SK-N-MC (cell line): ENCODE measurements around the gene EIF4EBP3.
A peak's percentile ranks its signal among the peaks of the same experiment; 100 is the strongest.

Source experiments
- DNase-seq: peaks from one replicate; pipeline ENCODE4 v3.0.0-alpha.2; 2011; ENCODE audit warnings: low read depth, low spot score
- H3K27ac ChIP-seq: fragments of 200-600 bp; sonication (generic); 2 replicates; pipeline ENCODE4 v1.5.1; 2016; ENCODE audit warnings: mixed run types
- H3K36me3 ChIP-seq: fragments of 200-600 bp; sonication (generic); 2 replicates; pipeline ENCODE4 v1.6.1; 2017; ENCODE audit warnings: antibody characterized with exemption, low read length, mixed read lengths; ENCODE audit not compliant: insufficient read depth
- H3K4me3 ChIP-seq: fragments of 200-600 bp; sonication (generic); 2 replicates; pipeline ENCODE4 v1.5.1; 2016
- H3K9ac ChIP-seq: fragments of 200-600 bp; sonication (generic); 2 replicates; pipeline ENCODE4 v1.8.0; 2017; ENCODE audit warnings: mixed run types, mixed read lengths; ENCODE audit not compliant: insufficient read length
- H3K9me3 ChIP-seq: fragments of 200-600 bp; sonication (generic); 2 replicates; pipeline ENCODE4 v1.6.1; 2017; ENCODE audit warnings: low read depth, mild to moderate bottlenecking, antibody characterized with exemption, low read length, moderate library complexity, mixed read lengths
- EZH2 ChIP-seq: fragments of 200-600 bp; sonication (generic); IDR thresholded peaks from one replicate; pipeline ENCODE4 v1.6.1; 2017; ENCODE audit warnings: antibody characterized with exemption
- FOXP2 ChIP-seq: optimal IDR thresholded peaks from 2 replicates; pipeline ENCODE3; 2011; ENCODE audit warnings: mild to moderate bottlenecking, moderate library complexity; ENCODE audit not compliant: insufficient read depth; ENCODE audit errors: extremely low read length, control extremely low read depth
- POLR2AphosphoS5 ChIP-seq: IDR thresholded peaks from 2 replicates; pipeline ENCODE4 v1.6.1; 2012; ENCODE audit warnings: mild to moderate bottlenecking, low read depth, low read length, borderline replicate concordance

Gene EIF4EBP3

DNA sequence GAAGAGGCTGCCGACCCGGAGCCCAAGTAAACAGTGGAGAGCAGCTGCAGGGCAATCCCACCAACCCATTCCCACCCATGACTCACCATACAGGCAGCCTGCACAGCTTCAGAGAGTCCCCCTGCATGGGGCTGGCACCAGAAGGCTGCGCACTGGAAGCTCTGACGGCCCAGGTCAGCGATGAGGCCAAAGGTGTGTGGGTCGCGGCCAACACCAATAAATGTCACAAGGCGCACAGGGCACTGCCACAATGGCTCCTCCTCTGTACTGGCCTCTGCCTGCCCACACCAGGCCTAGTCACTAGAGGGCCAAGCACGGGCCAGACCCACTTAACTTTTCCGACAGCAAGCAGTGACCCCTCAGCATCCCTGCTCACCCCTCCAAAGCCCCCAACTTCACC lies 12.8 kb downstream of the EIF4EBP3 start:
- DNase-seq = no peak
- TF ChIP-seq POLR2AphosphoS5 = no peak
- no peak for TF ChIP-seq EZH2
- TF ChIP-seq FOXP2 = no peak

DNA sequence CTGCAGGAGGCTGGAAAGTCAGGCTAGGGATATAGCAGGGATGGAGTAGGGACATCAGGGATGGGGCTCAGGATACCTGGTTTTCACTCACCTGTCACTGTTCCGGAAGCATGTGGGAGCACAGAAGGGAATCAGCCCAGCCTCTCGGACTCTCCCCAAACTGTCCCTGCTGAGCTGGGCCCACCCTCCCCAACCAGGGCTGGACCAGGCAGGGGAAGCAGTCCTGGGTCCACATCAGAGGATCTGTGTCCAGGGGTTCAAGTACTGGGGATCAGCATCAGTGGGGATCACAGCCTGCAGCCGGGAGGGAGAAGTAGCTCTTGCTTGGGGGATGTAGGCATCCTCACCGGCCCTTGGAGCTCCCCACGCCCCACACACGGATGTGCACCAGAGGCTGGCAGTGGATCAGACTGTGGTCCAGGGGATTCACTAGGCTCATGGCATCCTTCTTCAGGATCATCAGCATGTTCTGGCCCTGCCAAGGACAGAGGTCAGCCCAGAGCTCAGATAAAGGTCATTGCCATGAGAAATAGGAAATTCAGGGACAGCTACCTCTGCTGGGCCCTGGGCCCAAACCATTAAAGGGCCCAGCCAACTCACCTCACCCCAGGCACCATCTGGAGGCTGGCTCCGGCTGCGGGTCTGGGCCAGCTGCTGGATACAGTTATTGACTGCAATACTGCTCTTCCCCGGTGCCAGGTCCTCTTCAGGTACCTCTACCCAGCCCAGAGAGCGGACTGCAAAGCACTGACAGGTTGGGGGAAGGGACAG lies 14.5 kb downstream of the EIF4EBP3 start:
- H3K9me3 ChIP-seq = no peaks in the 10 kb centered on the region
- DNase-seq = no peak
- H3K36me3 ChIP-seq = peaks cover 7% of the 10 kb centered on the region; the same call in 1 of the 2 replicates
- no peak for TF ChIP-seq EZH2
- H3K27ac ChIP-seq = no peak overlapping the region
- no peak overlapping the region for H3K4me3 ChIP-seq
- H3K9ac ChIP-seq = no peak overlapping the region

More for the DNA sequence above, 12.8 kb downstream of the EIF4EBP3 start:
- no peaks in the 10 kb centered on the region; the same call in 1 of the 2 replicates for H3K36me3 ChIP-seq
- no peak overlapping the region for H3K27ac ChIP-seq
- no peaks in the 10 kb centered on the region for H3K9me3 ChIP-seq
- H3K4me3 ChIP-seq = no peak overlapping the region
- H3K9ac ChIP-seq = no peak overlapping the region

DNA sequence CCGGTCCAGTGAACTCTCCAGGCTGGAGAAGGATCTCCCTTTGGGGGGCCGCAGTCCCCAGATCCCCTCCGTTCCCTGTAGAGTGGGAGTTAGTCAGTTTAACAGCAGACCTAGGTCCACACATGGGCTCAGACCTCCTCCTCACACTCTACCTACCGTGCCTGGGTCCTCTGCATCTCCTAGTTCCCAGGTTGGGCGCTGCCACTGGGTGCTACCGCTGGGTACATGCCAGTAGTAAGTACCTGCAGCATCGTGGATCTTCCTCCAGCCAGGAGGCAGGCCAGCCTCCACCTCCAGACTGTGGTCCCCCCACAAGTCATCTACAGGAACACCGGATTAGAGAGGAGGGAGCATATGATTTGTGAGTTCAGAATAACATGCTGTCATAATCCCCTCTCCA lies 16.1 kb downstream of the EIF4EBP3 start:
- TF ChIP-seq FOXP2 = no peak
- TF ChIP-seq EZH2 = no peak
- no peak for TF ChIP-seq POLR2AphosphoS5
- Histone ChIP-seq H3K4me3 (peak overlapping the region; percentile 92), H3K9ac (peak overlapping the region; percentile 97), H3K9me3 (no peaks in the 10 kb centered on the region), H3K27ac (0 out of 2 replicates have a peak overlapping the region, but pooled peaks have one; percentile 82), H3K36me3 (peaks cover 20% of the 10 kb centered on the region; the same call in 1 of the 2 replicates)
- DNase-seq = no peak

DNA sequence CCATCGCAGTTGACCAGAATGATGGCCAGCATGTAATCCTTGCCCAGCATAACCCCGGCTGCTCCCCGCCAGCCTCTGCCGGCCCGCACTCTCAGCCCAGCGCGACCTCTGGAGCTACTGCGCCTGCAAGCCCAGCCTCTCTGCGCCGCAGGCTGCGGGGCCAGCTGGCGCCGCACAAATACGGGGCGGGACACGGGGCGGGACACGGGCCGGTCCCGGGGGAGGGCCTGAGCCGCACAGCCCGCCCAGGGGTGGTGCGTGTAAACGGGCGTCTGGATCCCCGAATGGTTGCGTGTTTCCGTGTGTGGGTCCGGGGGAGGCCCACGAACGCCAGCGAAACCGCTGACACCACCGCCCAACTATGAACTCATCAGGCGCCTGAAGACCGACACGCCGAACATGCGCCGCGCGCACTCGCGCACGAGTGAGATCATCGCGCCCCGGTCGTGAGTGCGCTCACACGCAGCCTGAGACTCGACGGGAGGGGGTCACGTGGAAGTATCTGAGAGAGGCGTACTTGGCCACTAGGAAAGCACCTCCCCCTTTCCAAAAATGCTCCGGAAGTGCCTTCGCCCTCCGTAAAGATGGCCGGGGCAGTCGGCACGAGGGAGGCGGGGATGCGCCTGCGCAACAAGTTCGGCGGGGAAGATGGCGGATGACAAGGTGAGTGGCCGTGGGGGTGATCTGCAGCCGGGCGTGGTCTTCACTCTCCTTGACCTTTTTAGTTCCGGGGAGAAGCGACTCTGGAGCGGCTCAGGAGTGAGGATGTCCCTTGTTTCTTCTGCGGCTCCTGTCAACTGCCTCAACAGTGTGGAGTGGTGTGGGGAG lies 16.9 kb downstream of the EIF4EBP3 start, which contains the start of the genes APBB3 and SLC35A4:
APBB3 (minus strand) TSS at position 403 of the 828 bp plus-strand sequence; CDS start at position 50, 353 bp downstream.
SLC35A4 (plus strand) TSS at position 633 of the 828 bp plus-strand sequence. CDS start 2,342 bp downstream, outside the sequence.
- Histone ChIP-seq H3K9ac (peak within 1 kb of the TSS; percentile 97), H3K27ac (peak within 1 kb of the TSS; percentile 82), H3K9me3 (no peaks in the 10 kb centered on the region), H3K36me3 (peaks cover 20% of the 10 kb centered on the region; the same call in 1 of the 2 replicates), H3K4me3 (peak within 1 kb of the TSS; percentile 92)
- peak; percentile 91 for DNase-seq
- TF ChIP-seq FOXP2 = peak; percentile 73
- TF ChIP-seq POLR2AphosphoS5 = peak; percentile 92
- no peak for TF ChIP-seq EZH2

DNA sequence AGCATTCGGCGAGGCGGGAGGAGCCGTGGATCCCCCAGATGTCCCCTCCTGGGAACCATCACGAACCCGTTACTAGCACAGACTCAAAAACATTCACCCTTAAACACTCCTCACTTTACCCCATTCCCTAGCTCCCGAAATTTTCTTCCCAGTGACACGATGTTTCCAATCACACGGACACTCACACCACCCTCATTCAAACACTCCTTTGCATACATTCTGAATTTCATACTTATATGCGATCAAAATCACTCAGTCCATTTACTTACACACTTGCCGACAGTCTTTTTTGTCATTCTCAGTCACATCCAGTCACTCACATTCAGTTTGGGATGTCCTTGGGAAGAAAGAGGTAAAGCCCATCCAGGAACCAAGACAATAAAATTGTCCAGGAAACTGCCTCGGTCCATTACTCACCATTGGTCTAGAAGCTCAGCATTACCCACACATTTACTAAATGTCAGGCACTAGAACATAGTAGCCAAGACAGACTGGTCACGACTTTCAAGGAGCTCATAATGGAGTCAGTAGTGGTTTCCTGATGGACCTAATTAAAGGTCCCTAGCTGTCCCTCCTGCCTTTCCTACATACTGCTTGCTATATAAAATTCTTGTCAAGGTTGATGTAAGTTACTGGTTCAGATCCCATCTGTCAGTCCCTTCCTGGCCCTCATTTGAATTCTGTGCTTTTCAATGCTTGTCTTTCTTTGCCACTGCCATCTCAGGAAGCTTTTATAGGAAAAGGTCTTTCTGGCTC lies 17.7 kb downstream of the EIF4EBP3 start:
- peak overlapping the region; percentile 56; the same call in 1 of the 2 replicates for H3K27ac ChIP-seq
- TF ChIP-seq FOXP2 (no peak), POLR2AphosphoS5 (no peak), EZH2 (no peak)
- peaks cover 20% of the 10 kb centered on the region; the same call in 1 of the 2 replicates for H3K36me3 ChIP-seq
- DNase-seq = no peak
- peak overlapping the region; percentile 97 for H3K9ac ChIP-seq
- no peaks in the 10 kb centered on the region for H3K9me3 ChIP-seq
- H3K4me3 ChIP-seq = peak overlapping the region; percentile 92

DNA sequence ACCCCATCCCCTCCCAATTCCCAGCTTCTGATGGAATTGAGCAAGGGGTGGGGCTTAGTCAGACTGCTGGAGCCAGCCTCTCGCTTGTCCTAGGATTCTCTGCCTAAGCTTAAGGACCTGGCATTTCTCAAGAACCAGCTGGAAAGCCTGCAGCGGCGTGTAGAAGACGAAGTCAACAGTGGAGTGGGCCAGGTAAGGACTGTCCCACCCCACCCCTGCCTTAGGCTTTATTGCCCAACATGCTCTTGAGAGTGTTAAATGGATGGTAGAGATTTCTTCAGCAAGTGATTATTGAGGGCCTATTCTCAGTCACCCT lies 18.3 kb downstream of the EIF4EBP3 start:
- TF ChIP-seq FOXP2 (no peak), EZH2 (no peak), POLR2AphosphoS5 (no peak)
- Histone ChIP-seq H3K27ac (no peak overlapping the region), H3K4me3 (peak overlapping the region; percentile 92), H3K36me3 (peaks cover 20% of the 10 kb centered on the region; the same call in 1 of the 2 replicates), H3K9me3 (no peaks in the 10 kb centered on the region), H3K9ac (peak overlapping the region; percentile 97)
- no peak for DNase-seq

DNA sequence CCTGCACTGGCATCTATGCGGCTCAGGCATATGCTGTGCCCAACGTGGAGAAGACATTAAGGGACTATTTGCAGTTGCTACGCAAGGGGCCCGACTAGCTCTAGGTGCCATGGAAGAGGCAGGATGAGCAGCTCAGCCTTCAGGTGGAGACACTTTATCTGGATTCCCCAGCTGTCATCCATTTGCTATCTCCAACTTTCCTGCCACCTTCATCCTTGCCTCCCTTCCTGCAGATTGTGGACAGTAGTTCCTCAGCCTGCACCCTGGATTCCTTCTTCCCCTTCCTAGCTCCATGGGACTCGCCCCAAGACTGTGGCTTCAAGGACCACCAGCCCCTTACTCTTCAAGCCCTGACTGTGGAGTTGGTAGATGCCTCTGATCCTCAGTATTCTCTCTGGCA lies 19.2 kb downstream of the EIF4EBP3 start:
- no peak overlapping the region for H3K9ac ChIP-seq

More for the DNA sequence above, 19.2 kb downstream of the EIF4EBP3 start:
- Histone ChIP-seq H3K27ac (no peak overlapping the region), H3K4me3 (no peak overlapping the region), H3K9me3 (no peaks in the 10 kb centered on the region), H3K36me3 (peaks cover 20% of the 10 kb centered on the region; the same call in 1 of the 2 replicates)
- TF ChIP-seq POLR2AphosphoS5 (no peak), EZH2 (no peak), FOXP2 (no peak)
- no peak for DNase-seq
